Uterus (tissue), 4 donors: ENCODE results near the gene ADORA3. TPM values are rescaled to one million over a fixed set of nuclear protein-coding genes. Genes with fewer than 3 reads are reported as not detected.

ENCODE experiments used
- DNase-seq, 2 donors: peaks; one replicate each; pipeline ENCODE4 v3.0.0-alpha.2; 2019 to 2020
- H3K27ac ChIP-seq, 2 donors: fragments of 200-600 bp; sonication (generic); 1 replicate in 1 of 2; 2 replicates in 1 of 2; pipeline ENCODE4 v1.5.1; 2016 to 2018
- H3K27me3 ChIP-seq, 2 donors: fragments of 200-600 bp; sonication (generic); one replicate each; pipeline ENCODE4 v1.5.1; 2018 to 2019; ENCODE audit warnings: control low read depth in 1 of 2
- H3K36me3 ChIP-seq, 2 donors: fragments of 200-600 bp; sonication (generic); one replicate each; pipeline ENCODE4 v1.5.1; 2019; ENCODE audit warnings: control low read depth in 1 of 2
- H3K4me1 ChIP-seq, 2 donors: fragments of 200-600 bp; sonication (generic); one replicate each; pipeline ENCODE4 v1.5.1; 2018 to 2019; ENCODE audit warnings: control low read depth in 1 of 2
- H3K4me3 ChIP-seq, 2 donors: fragments of 200-600 bp; sonication (generic); 1 replicate in 1 of 2; 2 replicates in 1 of 2; pipeline ENCODE4 v1.5.1; 2018 to 2019; ENCODE audit warnings: mild to moderate bottlenecking in 1 of 2
- H3K9me3 ChIP-seq, 2 donors: fragments of 200-600 bp; sonication (generic); one replicate each; pipeline ENCODE4 v1.5.1; 2019; ENCODE audit warnings: control low read depth in 1 of 2
- POLR2A ChIP-seq, 2 donors: fragments of 450-650 bp; IDR thresholded peaks; one replicate each; pipeline ENCODE4 v1.6.1; 2016; ENCODE audit warnings: antibody characterized with exemption in 2 of 2, mild to moderate bottlenecking in 1 of 2, moderate library complexity in 1 of 2
- intact Hi-C: fragments of 100-400 bp; cut with DNase I; formaldehyde crosslinking; loops from one replicate; pipeline ENCODE4 v1.15.1; 2023; ENCODE audit warnings: low total_unique reads
- total RNA-seq, 4 donors: library from RNA; depleted of rRNA in 3 of 4; stranded (reverse); fragments of >200 nt in 3 of 4; gene quantifications; one replicate each; pipeline versions ENCODE4 v1.1.0 to v1.2.4, GENCODE V29; 2014 to 2023
- TF ChIP-seq, protein P1 (sequence below), 4 experiments: fragments of 200-600 bp in 2 of 4; fragments of 450-650 bp in 2 of 4; sonication (generic) in 2 of 4; IDR thresholded peaks; one replicate each; pipeline ENCODE4 v1.5.1; 2016 to 2019; ENCODE audit warnings: antibody characterized with exemption in 4 of 4, mild to moderate bottlenecking in 2 of 4, moderate library complexity in 1 of 4
- donor health status: DM: yes; HTN: yes; CAD: no.

ADORA3 gene
- total RNA-seq, 4 donors from 2014 or later: 0.59 to 13.6 (median 1.7) TPM

- no peak overlapping the region for H3K4me3 ChIP-seq
- H3K4me1 ChIP-seq: no peaks in the 10 kb centered on the region
- intact Hi-C loops: no loop called here
- no peaks in the 10 kb centered on the region for H3K9me3 ChIP-seq
- no peak for DNase-seq
- H3K36me3 ChIP-seq: no peaks in the 10 kb centered on the region
- no peaks in the 10 kb centered on the region for H3K27me3 ChIP-seq
- no peak for TF ChIP-seq POLR2A (IDR thresholded peaks at IDR 0.05)
- H3K27ac ChIP-seq: no peak overlapping the region
Observed at GRCh38 chr1:111499026-111499785, 4.2 kb downstream of the ADORA3 start.

- Histone ChIP-seq H3K4me3 (no peak overlapping the region), H3K27ac (no peak overlapping the region), H3K4me1 (no peaks in the 10 kb centered on the region), H3K27me3 (no peaks in the 10 kb centered on the region), H3K36me3 (no peaks in the 10 kb centered on the region), H3K9me3 (no peaks in the 10 kb centered on the region)
- DNase-seq: no peak
- intact Hi-C loops: no loop called here
- no peak for TF ChIP-seq POLR2A (IDR thresholded peaks at IDR 0.05)
- TF ChIP-seq, protein P1, sequence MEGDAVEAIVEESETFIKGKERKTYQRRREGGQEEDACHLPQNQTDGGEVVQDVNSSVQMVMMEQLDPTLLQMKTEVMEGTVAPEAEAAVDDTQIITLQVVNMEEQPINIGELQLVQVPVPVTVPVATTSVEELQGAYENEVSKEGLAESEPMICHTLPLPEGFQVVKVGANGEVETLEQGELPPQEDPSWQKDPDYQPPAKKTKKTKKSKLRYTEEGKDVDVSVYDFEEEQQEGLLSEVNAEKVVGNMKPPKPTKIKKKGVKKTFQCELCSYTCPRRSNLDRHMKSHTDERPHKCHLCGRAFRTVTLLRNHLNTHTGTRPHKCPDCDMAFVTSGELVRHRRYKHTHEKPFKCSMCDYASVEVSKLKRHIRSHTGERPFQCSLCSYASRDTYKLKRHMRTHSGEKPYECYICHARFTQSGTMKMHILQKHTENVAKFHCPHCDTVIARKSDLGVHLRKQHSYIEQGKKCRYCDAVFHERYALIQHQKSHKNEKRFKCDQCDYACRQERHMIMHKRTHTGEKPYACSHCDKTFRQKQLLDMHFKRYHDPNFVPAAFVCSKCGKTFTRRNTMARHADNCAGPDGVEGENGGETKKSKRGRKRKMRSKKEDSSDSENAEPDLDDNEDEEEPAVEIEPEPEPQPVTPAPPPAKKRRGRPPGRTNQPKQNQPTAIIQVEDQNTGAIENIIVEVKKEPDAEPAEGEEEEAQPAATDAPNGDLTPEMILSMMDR (IDR thresholded peaks at IDR 0.05): no peak
Observed at GRCh38 chr1:111497592-111497991, 5.8 kb downstream of the ADORA3 start.

- Histone ChIP-seq H3K36me3 (no peaks in the 10 kb centered on the region), H3K9me3 (no peaks in the 10 kb centered on the region), H3K27ac (no peak overlapping the region), H3K4me3 (no peak overlapping the region), H3K4me1 (no peaks in the 10 kb centered on the region), H3K27me3 (no peaks in the 10 kb centered on the region)
- TF ChIP-seq, protein P1 (IDR thresholded peaks at IDR 0.05): no peak
- TF ChIP-seq POLR2A (IDR thresholded peaks at IDR 0.05): no peak
- intact Hi-C loops: no loop called here
- DNase-seq: no peak
Observed at GRCh38 chr1:111496398-111496797, 7.0 kb downstream of the ADORA3 start.

DNA sequence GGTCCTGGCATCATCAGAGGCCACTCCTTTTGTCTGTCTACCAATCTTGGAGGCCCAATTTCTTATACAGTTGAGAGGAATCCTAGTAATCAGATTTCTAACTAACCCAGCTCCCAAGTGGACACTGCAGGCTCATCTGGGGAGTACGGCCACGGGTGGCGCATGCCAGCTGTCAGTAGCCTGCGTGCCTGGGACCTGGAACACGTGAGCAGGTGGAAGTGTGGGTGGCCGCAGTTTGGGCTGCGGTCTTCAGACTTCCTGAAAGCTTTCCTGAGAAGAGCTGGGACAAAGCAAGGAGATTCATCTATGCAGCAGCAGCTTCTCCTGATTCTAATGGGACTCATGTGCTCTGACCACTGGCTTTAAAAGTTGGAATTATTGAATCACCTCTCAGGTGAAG, 12.4 kb downstream of the ADORA3 start:
- Histone ChIP-seq H3K36me3 (no peaks in the 10 kb centered on the region), H3K4me1 (no peaks in the 10 kb centered on the region), H3K9me3 (no peaks in the 10 kb centered on the region), H3K27me3 (no peaks in the 10 kb centered on the region), H3K4me3 (no peak overlapping the region), H3K27ac (no peak overlapping the region)
- intact Hi-C loops: no loop called here
- TF ChIP-seq POLR2A (IDR thresholded peaks at IDR 0.05): no peak
- TF ChIP-seq, protein P1 (IDR thresholded peaks at IDR 0.05): no peak
- DNase-seq: no peak

GRCh38 chr1:111490220-111490619, 13.2 kb downstream of the ADORA3 start:
- no peak overlapping the region for H3K27ac ChIP-seq
- no peak for TF ChIP-seq POLR2A (IDR thresholded peaks at IDR 0.05)
- TF ChIP-seq, protein P1 (IDR thresholded peaks at IDR 0.05): no peak

More at GRCh38 chr1:111490220-111490619, 13.2 kb downstream of the ADORA3 start:
- intact Hi-C loops: no loop called here
- no peak for DNase-seq
- no peaks in the 10 kb centered on the region for H3K4me1 ChIP-seq
- no peak overlapping the region for H3K4me3 ChIP-seq
- H3K36me3 ChIP-seq: no peaks in the 10 kb centered on the region
- H3K9me3 ChIP-seq: no peaks in the 10 kb centered on the region
- no peaks in the 10 kb centered on the region for H3K27me3 ChIP-seq
